ENCODE measurements around the gene CDH15.
"Not testable (repeated sequence)": the region's sequence is repeated elsewhere in the genome, so short reads cannot be mapped to it uniquely, and the experiment has no call there.

DNA sequence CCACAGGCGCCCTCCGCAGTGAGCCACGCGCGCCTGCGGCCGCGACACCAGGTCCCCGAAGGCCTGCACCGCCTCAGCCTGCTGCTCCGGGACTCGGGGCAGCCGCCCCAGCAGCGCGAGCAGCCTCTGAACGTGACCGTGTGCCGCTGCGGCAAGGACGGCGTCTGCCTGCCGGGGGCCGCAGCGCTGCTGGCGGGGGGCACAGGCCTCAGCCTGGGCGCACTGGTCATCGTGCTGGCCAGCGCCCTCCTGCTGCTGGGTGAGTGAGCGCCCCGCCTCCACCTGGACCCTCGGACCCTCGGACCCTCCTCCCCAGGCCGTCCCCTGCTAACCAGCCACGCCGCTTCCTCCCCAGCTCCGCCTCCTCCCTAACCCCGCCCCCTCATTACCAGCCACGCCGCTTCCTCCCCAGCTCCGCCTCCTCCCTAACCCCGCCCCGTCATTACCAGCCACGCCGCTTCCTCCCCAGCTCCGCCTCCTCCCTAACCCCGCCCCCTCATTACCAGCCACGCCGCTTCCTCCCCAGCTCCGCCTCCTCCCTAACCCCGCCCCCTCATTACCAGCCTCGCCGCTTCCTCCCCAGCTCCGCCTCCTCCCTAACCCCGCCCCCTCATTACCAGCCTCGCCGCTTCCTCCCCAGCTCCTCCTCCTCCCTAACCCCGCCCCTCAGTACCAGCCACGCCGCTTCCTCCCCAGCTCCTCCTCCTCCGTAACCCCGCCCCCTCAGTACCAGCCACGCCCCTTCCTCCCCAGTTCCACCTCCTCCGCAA lies 20.8 kb downstream of the CDH15 start:
- not testable (repeated sequence) for TF ChIP-seq ZNF274 (IDR thresholded peaks at IDR 0.05; ENCODE audit: low read depth, low read length); SUZ12 (IDR thresholded peaks at IDR 0.05; ENCODE audit: extremely low read depth, insufficient read depth, insufficient read length); YY1 (IDR thresholded peaks at IDR 0.05; ENCODE audit: insufficient read depth, insufficient read length)

Measured in NT2/D1 (cell line).